GM18861 (cell line): ENCODE measurements around the gene RIN1.
"Not testable (repeated sequence)": the region's sequence is repeated elsewhere in the genome, so short reads cannot be mapped to it uniquely, and the experiment has no call there.

Experiments used
- ATAC-seq: cut with Tn5 transposase; IDR thresholded peaks from one replicate; pipeline ENCODE4 v1.9.1; 2021; ENCODE audit not compliant: unreplicated experiment

Gene RIN1

GRCh38 chr11:66336234-66337102 is at the start of gene RIN1:
Gene RIN1 (minus strand): TSS chr11:66336434. CDS start chr11:66336402, 32 bp downstream.
- ATAC-seq = peak; percentile 61

DNA sequence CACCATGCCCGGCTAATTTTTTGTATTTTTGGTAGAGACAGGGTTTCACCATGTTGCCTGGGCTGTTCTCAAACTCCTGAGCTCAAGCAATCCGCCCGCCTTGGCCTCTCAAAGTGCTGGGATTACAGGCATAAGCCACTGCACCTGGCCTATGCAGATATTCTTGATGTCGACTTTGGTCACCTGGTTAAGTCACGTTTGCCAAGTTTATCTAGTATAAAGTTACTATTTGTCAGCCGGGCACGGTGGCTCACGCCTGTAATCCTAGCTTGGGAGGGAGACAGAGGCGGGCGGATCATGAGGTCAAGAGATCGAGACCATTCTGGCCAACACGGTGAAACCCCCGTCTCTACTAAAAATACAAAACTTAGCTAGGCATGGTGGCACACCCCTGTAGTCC is 48.1 kb upstream of the RIN1 start:
- ATAC-seq = not testable (repeated sequence)

DNA sequence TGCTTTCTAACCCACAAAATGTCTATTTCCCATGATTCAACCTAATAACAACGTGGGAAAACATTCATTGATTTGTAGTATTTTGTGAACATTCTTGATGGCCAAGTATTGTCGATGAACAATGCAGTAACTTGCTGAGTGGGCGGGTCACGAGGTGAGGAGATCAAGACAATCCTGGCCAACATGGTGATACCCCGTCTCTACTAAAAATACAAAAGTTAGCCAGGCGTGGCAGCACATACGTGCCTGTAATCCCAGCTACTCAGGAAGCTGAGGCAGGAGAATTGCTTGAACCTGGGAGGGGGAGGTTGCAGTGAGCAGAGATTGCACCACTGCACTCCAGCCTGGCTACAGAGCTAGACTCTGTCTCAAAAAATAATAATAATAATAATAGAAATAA is 44.0 kb upstream of the RIN1 start:
- ATAC-seq = not testable (repeated sequence)

DNA sequence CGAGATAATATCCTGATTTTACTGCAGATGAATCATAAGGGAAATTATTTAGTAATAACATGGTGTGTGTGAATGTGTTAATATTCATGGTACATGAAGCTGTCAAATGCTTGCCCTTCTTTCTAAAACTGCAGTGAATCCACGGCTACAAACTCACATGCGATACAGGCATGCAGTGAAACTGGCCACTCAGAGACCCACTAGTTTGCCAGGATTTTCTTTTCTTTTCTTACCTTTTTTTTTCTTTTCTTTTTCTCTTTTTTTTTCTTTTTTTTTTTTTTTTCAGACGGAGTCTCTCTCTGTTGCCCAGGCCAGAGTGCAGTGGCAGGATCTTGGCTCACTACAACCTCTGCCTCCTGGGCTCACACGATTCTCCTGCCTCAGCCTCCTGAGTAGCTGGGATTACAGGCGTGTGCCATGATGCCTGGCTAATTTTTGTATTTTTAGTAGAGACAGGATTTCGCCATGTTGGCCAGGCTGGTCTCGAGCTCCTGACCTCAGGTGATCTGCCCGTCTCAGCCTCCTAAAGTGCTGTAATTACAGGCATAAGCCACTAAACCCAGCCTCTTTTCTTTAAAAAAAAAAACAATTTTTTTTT is 37.6 kb upstream of the RIN1 start:
- ATAC-seq = not testable (repeated sequence)

GRCh38 chr11:66373265-66373664 is 37.0 kb upstream of the RIN1 start:
- no peak for ATAC-seq

- peak; percentile 44 for ATAC-seq
These were observed 35.6 kb upstream of the RIN1 start, which contains the start of gene SLC29A2 for GRCh38 chr11:66371627-66372415. Gene SLC29A2 (minus strand): TSS chr11:66371760. CDS start chr11:66371591, 169 bp downstream.

DNA sequence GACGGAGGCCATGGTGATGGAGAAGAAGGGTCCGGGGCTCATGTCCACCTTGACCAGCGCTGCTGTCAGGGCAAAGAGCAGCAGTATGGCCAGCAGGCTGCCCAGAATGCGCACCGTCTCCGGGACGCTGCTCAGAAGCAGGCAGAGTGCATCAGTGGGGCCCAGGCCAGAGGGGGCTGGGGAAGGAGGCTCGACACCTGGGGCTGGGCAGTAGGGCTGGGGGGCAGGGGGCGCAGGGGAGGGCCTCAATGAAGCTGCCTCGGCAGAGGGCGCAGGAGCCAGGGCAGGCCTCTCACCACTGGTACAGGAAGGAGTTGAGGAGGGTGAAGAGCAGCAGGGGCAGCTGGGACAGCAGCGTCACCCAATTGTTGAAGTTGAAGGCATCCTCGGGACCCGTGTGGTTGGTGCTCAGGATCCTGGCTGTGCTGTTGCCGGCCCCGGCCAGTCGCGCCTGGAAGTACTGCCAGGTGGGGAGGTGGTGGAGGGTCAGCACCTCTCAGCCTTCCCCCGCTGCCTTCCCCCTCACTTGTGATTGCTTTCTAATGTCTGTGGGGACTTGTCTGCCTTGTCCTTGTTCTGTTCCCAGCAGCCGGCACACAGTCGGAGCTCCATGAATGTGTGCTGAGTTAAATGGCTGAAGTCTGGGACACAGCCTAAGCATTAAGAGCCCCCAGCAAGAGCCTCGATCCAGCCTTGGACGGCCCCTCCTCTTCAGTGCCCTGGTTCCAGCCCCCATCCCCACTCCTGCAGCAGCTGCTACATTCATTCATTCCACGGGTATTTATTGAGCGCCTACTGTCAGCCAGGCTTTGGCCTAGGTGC is 33.0 kb upstream of the RIN1 start:
- ATAC-seq = no peak

GRCh38 chr11:66368484-66368883 is 32.2 kb upstream of the RIN1 start:
- no peak for ATAC-seq

- no peak for ATAC-seq
These were observed 31.5 kb upstream of the RIN1 start for GRCh38 chr11:66367561-66368312.

- ATAC-seq = no peak
These were observed 30.7 kb upstream of the RIN1 start for GRCh38 chr11:66366844-66367477.

DNA sequence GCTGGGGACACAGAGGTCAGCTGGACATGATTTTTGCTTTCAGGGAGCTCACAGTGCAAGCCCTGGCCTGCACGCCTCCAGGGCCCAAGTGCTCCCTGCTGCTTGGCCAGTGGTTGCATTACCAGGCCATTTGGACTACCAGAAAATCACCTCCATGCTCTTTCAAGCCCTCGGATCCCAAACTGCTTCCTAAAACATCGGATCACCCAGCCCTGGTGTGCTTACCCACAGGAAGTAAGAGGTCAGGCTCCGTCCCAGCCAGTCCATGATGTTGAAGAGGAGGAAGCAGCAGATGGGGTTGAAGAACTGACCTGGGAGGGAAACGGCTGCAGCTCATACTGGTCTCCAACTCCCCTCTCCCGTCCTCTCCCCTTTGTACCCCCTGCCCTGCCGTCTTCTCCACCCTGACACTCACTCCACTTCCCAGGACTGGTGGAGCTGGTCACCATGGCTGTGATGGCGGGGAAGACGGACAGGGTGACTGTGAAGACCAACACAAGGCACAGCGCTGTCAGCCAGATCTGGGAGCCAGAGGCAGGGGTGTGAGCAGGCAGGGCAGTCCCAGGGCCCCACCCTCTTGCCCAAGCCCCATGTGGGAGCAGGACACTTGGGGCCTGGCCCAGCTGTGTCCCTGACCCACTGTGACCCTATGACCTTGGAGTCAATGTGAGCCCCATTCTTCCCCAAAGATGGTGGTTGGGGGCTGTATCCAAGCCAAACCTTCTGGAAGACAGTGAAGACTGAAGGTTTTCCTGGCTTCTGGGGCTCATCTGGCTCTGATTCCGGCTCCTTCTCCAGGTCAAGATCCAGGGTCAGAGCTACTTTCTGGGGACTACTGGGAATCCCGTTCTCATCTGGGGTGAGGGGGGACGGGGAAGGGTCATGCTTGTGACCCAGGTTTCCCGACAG is 29.7 kb upstream of the RIN1 start:
- no peak for ATAC-seq

GRCh38 chr11:66365166-66365565 is 28.9 kb upstream of the RIN1 start:
- ATAC-seq = no peak

DNA sequence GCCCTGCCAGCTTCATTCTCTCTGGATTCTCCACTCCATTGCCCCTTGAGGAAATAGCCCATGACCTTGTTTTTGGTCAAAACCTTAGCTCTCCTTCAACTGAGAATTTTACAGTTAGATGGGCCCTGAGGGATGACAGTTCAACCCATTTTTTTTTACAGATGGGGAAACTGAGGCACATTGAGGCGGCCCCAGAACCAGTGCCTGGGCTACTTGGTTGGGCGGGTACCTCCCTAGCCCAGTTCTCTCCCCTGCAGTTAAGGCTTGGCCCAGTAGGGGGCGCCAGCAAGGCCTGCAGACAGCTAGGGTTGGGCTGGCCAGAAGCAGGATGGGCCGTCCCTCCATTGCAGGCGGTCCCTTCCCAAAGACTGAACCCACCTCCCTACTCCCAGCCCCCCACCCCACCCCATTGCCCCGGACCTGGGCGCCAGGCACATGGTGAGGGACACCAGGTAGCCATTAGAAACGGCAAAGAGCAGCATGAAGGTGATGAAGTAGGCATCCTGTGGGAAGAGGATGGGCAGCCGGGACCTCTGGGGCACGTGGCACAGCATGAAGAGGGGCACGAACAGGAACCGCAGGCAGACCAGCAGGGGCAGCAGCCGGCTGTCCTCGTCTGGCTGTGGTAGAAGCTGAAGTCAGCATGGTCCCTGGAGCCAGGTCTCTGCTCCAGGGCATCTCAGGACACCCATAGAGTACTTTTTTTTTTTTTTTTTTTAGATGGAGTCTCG is 27.7 kb upstream of the RIN1 start:
- ATAC-seq = no peak

DNA sequence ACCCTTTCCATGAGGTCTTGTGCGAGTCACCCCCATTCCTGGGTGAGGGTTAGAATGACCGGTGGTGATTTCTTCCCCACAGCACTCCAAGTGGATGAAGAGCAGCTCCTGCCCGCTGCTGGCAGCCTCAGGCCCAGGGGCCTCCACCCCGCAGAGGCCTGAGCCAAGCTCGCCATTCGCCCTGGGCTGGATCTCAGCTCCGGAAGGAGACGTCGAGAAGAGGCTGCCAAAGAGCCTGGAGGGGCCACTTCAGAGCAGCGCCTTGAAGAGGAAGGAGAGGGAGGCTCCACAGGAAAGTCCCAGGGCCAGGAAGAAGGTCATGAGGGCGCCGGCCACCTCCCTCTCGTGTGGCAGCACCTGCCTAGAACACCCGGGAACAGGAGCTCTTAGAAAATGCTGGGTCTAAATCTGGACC is 27.0 kb upstream of the RIN1 start:
- ATAC-seq = no peak

DNA sequence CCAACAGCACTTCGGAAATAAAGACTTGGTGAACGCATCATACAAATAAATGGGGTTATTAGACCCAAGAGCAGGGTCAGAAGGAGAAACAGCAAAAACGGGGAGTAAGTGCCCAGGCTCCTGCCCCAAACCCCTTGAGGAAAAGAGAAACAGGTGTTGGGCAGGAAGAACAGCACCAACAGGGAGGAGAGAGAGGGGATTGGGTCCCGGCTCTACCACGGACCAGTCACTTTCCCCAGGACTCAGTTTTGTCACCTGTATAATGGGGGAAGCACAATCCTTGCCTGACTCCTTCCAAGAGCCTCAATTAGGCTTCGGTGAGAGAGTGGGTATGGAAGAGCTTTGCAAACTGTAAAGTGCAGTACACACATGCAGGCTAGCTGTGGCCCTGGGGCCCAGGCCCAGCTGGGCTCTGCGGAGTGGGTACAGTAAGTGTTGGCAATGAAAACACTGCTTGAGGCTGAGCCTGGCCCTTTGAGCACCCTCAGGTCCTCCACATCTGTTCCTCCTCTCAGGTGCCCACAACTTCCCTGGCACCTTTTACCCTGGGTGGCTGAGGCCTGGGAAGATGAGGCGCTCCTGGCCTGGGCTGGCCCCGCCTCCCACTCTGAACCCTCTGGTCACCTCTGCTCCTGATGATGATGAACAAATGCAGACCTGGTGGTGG is 26.4 kb upstream of the RIN1 start:
- ATAC-seq = no peak

- no peak for ATAC-seq
These were observed 25.3 kb upstream of the RIN1 start for GRCh38 chr11:66361502-66361941.

DNA sequence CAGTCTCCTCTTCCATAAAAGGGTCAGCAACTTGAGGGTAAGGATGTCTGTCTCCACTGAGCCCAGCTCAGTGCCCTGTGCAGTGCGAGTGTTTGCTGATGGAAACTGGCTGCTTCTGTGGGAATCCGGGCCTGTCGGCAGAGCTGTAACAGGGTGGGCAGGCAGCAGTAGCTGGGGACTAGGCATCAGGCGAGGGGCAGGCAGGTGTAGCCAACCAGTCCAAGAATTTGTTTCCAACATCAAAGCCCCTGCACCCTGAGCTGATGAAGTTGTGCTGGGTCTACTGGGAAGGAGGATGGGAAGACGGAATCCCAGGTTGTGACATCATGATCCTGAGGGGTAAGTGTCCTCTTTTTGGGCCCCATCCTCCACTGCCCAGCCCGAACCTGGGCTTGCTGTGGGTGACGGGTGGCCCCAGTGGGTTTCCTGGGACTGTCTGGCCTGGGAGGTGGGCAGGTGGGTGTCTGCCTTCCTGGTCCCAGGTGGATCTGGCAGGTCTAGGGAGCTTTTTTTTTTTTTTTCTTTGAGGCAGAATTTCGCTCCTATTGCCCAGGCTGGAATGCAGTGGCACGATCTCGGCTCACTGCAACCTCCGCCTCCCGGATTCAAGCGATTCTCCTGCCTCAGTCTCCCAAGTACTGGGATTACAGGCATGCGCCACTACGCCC is 24.3 kb upstream of the RIN1 start:
- no peak for ATAC-seq
